ENCODE data around the gene YJU2. TPM values are rescaled to one million over a fixed set of nuclear protein-coding genes. Genes with fewer than 3 reads are reported as not detected.

The YJU2 gene
- total and polyA plus RNA-seq, 8 donors, result 13.2 to 21.0 (median 17.8) TPM

DNA sequence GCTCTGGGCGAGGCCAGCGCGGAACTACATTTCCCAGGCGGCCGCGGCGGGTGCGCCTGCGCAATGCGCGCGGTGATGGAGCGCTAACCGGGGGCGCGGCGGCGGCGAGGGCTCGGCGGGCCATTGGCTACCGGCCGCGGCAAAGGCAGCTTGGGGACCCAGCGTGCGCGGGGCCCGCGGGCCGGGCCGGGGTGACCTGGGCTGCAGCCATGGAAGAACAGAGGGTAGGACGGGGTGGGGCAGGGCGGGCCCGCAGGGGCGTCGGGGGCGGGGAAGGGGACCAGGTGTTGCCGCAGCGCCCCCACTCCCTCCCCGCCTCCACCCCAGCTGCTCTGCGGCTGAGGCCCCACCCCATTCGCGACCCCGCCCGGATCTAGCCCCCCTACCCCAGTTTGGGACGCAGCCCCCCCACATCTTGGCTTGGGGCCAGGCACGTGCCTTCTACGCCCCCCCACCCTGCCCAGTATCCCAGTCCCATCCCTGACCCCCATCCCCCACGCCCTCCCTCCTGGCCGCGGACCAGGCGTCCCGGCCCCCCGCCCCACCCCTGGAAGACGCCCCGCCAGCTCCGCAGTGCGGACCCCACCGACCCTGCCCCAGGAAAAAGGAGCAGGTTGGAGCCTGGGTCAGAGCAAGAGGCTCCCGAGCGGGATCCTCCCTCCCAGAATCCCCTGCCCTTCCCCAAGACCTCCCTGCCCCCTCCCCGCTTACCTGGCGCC lies 57.8 kb downstream of the YJU2 start, which contains the start of gene FSD1:
TSS of gene FSD1 (plus strand) at position 61 of the 719 bp plus-strand sequence. CDS start at position 210, 149 bp downstream.
- peaks cover 0 to 5% of the 10 kb centered on the region in 2 donors for H3K4me1 ChIP-seq
- intact Hi-C loops (cut with DNase I), result no loop called here
- H3K27me3 ChIP-seq, result peaks cover 0 to 35% of the 10 kb centered on the region in 2 donors
- H3K9me3 ChIP-seq, result no peaks in the 10 kb centered on the region
- H3K27ac ChIP-seq, result no peak within 1 kb of the TSS
- DNase-seq (no peak), ATAC-seq (no peak)
- H3K36me3 ChIP-seq, result no peaks in the 10 kb centered on the region
- no peak within 1 kb of the TSS for H3K4me3 ChIP-seq
- TF ChIP-seq, protein P1, sequence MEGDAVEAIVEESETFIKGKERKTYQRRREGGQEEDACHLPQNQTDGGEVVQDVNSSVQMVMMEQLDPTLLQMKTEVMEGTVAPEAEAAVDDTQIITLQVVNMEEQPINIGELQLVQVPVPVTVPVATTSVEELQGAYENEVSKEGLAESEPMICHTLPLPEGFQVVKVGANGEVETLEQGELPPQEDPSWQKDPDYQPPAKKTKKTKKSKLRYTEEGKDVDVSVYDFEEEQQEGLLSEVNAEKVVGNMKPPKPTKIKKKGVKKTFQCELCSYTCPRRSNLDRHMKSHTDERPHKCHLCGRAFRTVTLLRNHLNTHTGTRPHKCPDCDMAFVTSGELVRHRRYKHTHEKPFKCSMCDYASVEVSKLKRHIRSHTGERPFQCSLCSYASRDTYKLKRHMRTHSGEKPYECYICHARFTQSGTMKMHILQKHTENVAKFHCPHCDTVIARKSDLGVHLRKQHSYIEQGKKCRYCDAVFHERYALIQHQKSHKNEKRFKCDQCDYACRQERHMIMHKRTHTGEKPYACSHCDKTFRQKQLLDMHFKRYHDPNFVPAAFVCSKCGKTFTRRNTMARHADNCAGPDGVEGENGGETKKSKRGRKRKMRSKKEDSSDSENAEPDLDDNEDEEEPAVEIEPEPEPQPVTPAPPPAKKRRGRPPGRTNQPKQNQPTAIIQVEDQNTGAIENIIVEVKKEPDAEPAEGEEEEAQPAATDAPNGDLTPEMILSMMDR (IDR thresholded peaks at IDR 0.05), result no peak

DNA sequence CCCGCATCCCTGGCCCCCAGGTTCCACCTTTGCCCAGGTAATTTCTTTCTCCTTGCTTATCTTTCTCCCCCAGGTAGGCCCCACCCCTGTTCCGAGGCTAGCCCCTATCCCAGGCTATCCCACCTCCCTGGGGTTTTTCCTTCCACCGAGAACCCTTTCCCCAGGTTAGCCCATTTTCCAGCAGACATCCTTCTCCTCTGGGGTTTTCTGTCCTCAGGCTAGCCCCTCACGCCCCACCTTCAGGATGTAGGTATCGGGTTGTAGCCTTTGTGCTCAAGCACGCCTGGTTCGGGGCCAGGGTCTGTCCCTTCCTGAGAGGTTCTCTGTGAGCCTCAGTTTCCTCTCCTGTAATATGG lies 58.4 kb downstream of the YJU2 start:
- no peak for ATAC-seq
- Histone ChIP-seq H3K9me3 (no peaks in the 10 kb centered on the region), H3K36me3 (no peaks in the 10 kb centered on the region), H3K4me1 (peaks cover 0 to 5% of the 10 kb centered on the region in 2 donors), H3K4me3 (no peak overlapping the region), H3K27me3 (peaks cover 0 to 35% of the 10 kb centered on the region in 2 donors), H3K27ac (no peak overlapping the region)
- no peak for DNase-seq
- TF ChIP-seq, protein P1 (IDR thresholded peaks at IDR 0.05), result no peak
- intact Hi-C loops (cut with DNase I), result no loop called here

DNA sequence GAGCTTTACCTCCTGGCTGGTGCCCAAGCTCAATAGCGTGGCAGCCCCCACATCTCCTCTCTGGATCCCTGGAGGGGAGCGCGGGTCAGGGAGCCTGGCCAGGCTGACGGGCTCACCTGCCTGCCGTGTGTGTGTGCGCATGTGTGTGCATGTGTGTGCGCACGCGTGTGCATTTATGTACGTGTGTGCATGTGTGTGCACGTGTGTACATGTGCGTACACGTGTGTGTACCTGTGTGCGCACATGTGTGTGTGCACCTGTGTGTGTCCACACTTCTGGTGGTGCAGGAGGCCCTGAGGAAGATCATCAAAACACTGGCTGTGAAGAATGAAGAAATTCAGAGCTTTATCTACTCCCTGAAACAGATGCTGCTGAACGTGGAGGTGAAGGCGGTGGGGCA lies 58.8 kb downstream of the YJU2 start:
- TF ChIP-seq, protein P1 (IDR thresholded peaks at IDR 0.05), result no peak
- DNase-seq (no peak), ATAC-seq (no peak)
- intact Hi-C loops (cut with DNase I), result no loop called here
- Histone ChIP-seq H3K27ac (no peak overlapping the region), H3K4me3 (no peak overlapping the region), H3K27me3 (peaks cover 0 to 35% of the 10 kb centered on the region in 2 donors), H3K4me1 (peaks cover 0 to 5% of the 10 kb centered on the region in 2 donors), H3K9me3 (no peaks in the 10 kb centered on the region), H3K36me3 (no peaks in the 10 kb centered on the region)

DNA sequence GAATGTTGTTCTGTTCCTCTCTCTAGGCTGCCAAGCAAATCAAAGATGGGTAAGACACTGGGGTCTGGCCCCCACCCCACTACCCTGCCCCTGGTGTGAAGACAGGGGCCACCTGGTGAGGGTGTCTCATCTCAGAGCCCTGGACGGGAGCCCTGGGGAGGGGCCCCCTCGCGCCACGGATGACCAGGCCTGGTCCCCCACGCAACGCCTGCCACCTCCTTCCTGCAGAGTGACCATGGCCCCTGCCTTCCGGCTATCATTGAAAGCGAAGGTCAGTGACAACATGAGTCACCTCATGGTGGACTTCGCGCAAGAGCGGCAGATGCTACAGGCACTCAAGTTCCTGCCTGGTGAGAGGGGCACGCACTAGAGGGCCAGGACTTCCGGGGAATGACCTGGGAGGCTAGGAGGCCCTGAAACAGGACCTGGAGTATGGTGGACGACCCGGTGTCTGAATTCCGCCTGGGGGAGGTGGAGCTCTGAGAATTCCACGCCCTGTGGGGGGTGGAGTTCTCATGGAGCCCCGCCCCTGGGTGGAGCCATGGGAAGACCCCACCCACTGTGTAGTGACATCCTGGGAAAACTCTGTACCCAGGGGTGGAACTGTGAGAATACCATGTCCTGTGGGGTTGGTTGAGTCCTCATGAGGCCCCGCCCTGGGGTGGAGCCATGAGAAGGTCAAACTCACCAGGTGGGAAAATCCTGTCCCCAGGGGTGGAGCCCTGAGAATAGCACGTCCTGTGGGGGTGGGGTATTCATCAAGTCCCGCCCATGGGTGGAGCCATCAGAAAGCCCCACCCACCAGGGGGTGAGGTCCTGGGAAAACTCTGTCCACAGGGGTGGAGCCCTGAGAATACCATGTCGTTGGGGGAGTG lies 63.6 kb downstream of the YJU2 start:
- DNase-seq (peak in 1 of 4 donors; percentile 65), ATAC-seq (no peak)
- Histone ChIP-seq H3K36me3 (no peaks in the 10 kb centered on the region), H3K9me3 (no peaks in the 10 kb centered on the region), H3K4me1 (peaks cover 0 to 7% of the 10 kb centered on the region in 2 donors), H3K4me3 (no peak overlapping the region), H3K27ac (no peak overlapping the region), H3K27me3 (peaks cover 0 to 6% of the 10 kb centered on the region in 2 donors)
- intact Hi-C loops (cut with DNase I), result no loop called here
- TF ChIP-seq, protein P1 (IDR thresholded peaks at IDR 0.05), result no peak

Data from left lung (tissue), 10 donors.